HAP-1 (cell line): ENCODE results near the gene TMEM51.

Experiments used
- DNase-seq, 2 experiments: peaks; one replicate each; pipeline ENCODE4 v3.0.0-alpha.2; 2016 to 2020; ENCODE audit warnings: low spot score in 2 of 2
- H3K27me3 ChIP-seq: fragments of 250-450 bp; sonication (Bioruptor Pico); 2 replicates; pipeline ENCODE4 v1.5.1; 2020; ENCODE audit warnings: low read depth, mild to moderate bottlenecking, moderate library complexity
- H3K36me3 ChIP-seq: fragments of 250-450 bp; sonication (Bioruptor Pico); replicated peaks from 2 replicates; pipeline ENCODE4 v1.5.1; 2020; ENCODE audit warnings: mild to moderate bottlenecking
- H3K4me1 ChIP-seq: fragments of 250-450 bp; sonication (Bioruptor Pico); 2 replicates; pipeline ENCODE4 v1.5.1; 2020; ENCODE audit warnings: mild to moderate bottlenecking
- H3K4me3 ChIP-seq: fragments of 250-450 bp; sonication (Bioruptor Pico); 2 replicates; pipeline ENCODE4 v1.5.1; 2020; ENCODE audit warnings: mild to moderate bottlenecking, moderate library complexity
- H3K9me3 ChIP-seq: fragments of 250-450 bp; sonication (Bioruptor Pico); 2 replicates; pipeline ENCODE4 v1.5.1; 2020; ENCODE audit warnings: mild to moderate bottlenecking, moderate library complexity
- in situ Hi-C: fragments of 300-500 bp; cut with MboI; formaldehyde crosslinking; loops from 3 replicates; pipeline ENCODE4 v1.14.3; 2020; ENCODE audit warnings: low sequenced_read_pairs, inconsistent platforms, mixed read lengths

TMEM51 gene

GRCh38 chr1:15118579-15118978 is 35.0 kb upstream of the TMEM51 start:
- H3K27me3 ChIP-seq = no peaks in the 10 kb centered on the region; the same call in 1 of the 2 replicates
- H3K36me3 ChIP-seq = no peaks in the 10 kb centered on the region
- no peaks in the 10 kb centered on the region for H3K4me1 ChIP-seq
- in situ Hi-C loops = no loop called here
- DNase-seq = no peak
- H3K9me3 ChIP-seq = no peaks in the 10 kb centered on the region
- no peak overlapping the region for H3K4me3 ChIP-seq

GRCh38 chr1:15120251-15120945 is 33.1 kb upstream of the TMEM51 start:
- in situ Hi-C loops = loop anchor here (10.0 kb wide), 1 partner anchor 304 kb away; no protein-coding TSS in a partner anchor
- no peaks in the 10 kb centered on the region for H3K4me1 ChIP-seq

GRCh38 chr1:15122331-15122730 is 31.2 kb upstream of the TMEM51 start:
- Histone ChIP-seq H3K9me3 (no peaks in the 10 kb centered on the region), H3K4me1 (no peaks in the 10 kb centered on the region), H3K36me3 (no peaks in the 10 kb centered on the region), H3K27me3 (no peaks in the 10 kb centered on the region; the same call in 1 of the 2 replicates), H3K4me3 (no peak overlapping the region)
- in situ Hi-C loops = loop anchor here (10.0 kb wide), 1 partner anchor 302 kb away; no protein-coding TSS in a partner anchor
- no peak for DNase-seq

More at GRCh38 chr1:15120251-15120945, 33.1 kb upstream of the TMEM51 start:
- DNase-seq = no peak
- no peaks in the 10 kb centered on the region for H3K9me3 ChIP-seq
- no peaks in the 10 kb centered on the region; the same call in 1 of the 2 replicates for H3K27me3 ChIP-seq
- H3K4me3 ChIP-seq = no peak overlapping the region
- no peaks in the 10 kb centered on the region for H3K36me3 ChIP-seq

DNA sequence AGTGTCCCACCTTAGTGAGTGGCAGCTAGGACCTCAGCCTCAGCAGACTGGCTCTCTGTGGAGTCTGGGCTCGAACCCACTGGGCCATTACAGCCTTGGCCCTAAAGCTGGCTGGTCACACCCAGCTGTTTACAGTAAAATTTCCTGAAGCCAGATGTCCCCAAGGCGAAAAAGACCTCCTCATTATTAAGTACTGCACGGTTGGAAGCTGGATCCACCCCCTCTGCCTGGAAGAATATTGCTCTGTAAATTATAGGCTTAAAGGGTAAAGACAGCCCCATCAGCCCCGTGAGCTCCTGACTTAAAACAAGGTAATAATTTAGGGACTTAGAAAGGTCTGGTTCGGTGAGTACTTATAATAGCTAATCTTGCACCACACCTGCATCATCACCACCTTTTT is 30.3 kb upstream of the TMEM51 start:
- DNase-seq = no peak
- H3K4me1 ChIP-seq = no peaks in the 10 kb centered on the region
- in situ Hi-C loops = loop anchor here (10.0 kb wide), 1 partner anchor 302 kb away; no protein-coding TSS in a partner anchor

GRCh38 chr1:15123925-15124324 is 29.6 kb upstream of the TMEM51 start:
- Histone ChIP-seq H3K36me3 (no peaks in the 10 kb centered on the region), H3K9me3 (no peaks in the 10 kb centered on the region), H3K27me3 (no peaks in the 10 kb centered on the region), H3K4me1 (no peaks in the 10 kb centered on the region), H3K4me3 (no peak overlapping the region)
- in situ Hi-C loops = loop anchor here (10.0 kb wide), 1 partner anchor 301 kb away; no protein-coding TSS in a partner anchor
- DNase-seq = no peak

More for the DNA sequence above, 30.3 kb upstream of the TMEM51 start:
- H3K9me3 ChIP-seq = no peaks in the 10 kb centered on the region
- no peaks in the 10 kb centered on the region; the same call in 1 of the 2 replicates for H3K27me3 ChIP-seq
- no peaks in the 10 kb centered on the region for H3K36me3 ChIP-seq
- no peak overlapping the region for H3K4me3 ChIP-seq

DNA sequence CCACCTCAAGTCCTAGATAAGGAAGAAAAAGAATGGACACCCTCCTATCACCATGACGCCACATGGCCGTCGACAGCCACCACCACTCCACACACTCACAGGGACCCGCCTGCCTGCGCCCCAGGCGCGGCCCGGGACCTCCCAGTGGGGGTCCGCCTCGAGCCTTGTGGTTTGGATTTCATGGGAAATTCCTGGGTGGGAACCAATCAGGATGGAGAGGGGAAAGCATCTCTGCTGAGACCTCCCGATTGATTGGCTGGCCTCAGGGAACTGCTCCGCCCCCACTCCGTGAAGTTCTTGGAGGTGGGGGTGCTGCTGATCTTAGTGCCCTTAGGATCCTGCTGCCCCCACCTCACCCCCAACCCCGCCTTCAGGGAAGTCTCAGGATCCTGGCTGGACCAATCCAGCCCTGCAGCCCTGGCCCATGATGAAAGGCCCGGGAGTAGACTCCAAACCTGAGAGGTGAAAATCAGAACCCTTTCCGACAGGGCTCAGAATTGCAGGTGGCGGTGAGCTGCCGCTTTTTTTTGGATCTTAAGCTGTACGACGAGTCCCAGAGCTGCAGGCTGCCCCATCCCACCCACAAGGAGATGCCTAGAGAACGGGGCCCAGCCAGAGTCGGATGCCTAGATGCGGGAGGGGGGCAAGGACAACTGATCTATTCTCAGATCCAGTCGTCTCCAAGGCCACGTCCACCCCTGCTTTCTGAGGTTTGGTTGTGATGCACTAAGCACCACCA is 29.0 kb upstream of the TMEM51 start:
- no peak overlapping the region for H3K4me3 ChIP-seq
- no peaks in the 10 kb centered on the region for H3K9me3 ChIP-seq
- H3K27me3 ChIP-seq = no peaks in the 10 kb centered on the region
- in situ Hi-C loops = loop anchor here (10.0 kb wide), 1 partner anchor 300 kb away; no protein-coding TSS in a partner anchor
- no peaks in the 10 kb centered on the region for H3K4me1 ChIP-seq
- DNase-seq = no peak
- H3K36me3 ChIP-seq = no peaks in the 10 kb centered on the region

- no peaks in the 10 kb centered on the region for H3K36me3 ChIP-seq
- H3K4me3 ChIP-seq = no peak overlapping the region
- H3K27me3 ChIP-seq = no peaks in the 10 kb centered on the region
- H3K4me1 ChIP-seq = no peaks in the 10 kb centered on the region
- no peak for DNase-seq
- no peaks in the 10 kb centered on the region for H3K9me3 ChIP-seq
- in situ Hi-C loops = loop anchor here (10.0 kb wide), 1 partner anchor 300 kb away; no protein-coding TSS in a partner anchor
These were observed 28.3 kb upstream of the TMEM51 start for GRCh38 chr1:15125101-15125745.

GRCh38 chr1:15128077-15128476 is 25.5 kb upstream of the TMEM51 start:
- in situ Hi-C loops = loop anchor here (10.0 kb wide), 1 partner anchor 297 kb away; no protein-coding TSS in a partner anchor
- Histone ChIP-seq H3K9me3 (no peaks in the 10 kb centered on the region), H3K36me3 (no peaks in the 10 kb centered on the region), H3K27me3 (no peaks in the 10 kb centered on the region), H3K4me3 (no peak overlapping the region), H3K4me1 (no peaks in the 10 kb centered on the region)
- DNase-seq = no peak

- Histone ChIP-seq H3K27me3 (no peaks in the 10 kb centered on the region), H3K36me3 (no peaks in the 10 kb centered on the region), H3K4me1 (no peaks in the 10 kb centered on the region), H3K9me3 (no peaks in the 10 kb centered on the region), H3K4me3 (no peak overlapping the region)
- DNase-seq = peak; percentile 50 to 82
- in situ Hi-C loops = loop anchor here (10.0 kb wide), 1 partner anchor 296 kb away; no protein-coding TSS in a partner anchor
These were observed 24.8 kb upstream of the TMEM51 start for GRCh38 chr1:15128520-15129313.

DNA sequence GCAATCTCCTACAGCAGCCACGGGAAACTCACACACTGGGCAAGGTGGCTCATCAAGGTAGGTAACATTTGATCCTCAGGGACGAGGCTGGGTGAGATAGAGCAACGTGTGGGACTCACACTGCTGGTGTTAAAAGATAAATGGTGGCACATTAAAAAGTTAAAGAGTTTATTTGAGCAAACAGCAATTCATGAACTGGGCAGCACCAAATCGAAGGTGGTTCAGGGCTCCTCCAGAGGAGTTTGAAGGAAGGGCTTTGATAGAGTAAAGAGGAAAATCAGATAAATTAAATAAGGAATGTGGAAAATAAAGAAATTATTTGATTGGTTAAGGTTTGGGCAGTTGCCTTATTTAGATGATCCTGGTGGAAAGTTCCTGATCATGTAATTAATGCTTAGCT is 23.6 kb upstream of the TMEM51 start:
- DNase-seq = no peak
- Histone ChIP-seq H3K9me3 (no peaks in the 10 kb centered on the region), H3K36me3 (no peaks in the 10 kb centered on the region), H3K27me3 (no peaks in the 10 kb centered on the region), H3K4me3 (no peak overlapping the region), H3K4me1 (no peaks in the 10 kb centered on the region)
- in situ Hi-C loops = loop anchor here (10.0 kb wide), 1 partner anchor 295 kb away; no protein-coding TSS in a partner anchor

DNA sequence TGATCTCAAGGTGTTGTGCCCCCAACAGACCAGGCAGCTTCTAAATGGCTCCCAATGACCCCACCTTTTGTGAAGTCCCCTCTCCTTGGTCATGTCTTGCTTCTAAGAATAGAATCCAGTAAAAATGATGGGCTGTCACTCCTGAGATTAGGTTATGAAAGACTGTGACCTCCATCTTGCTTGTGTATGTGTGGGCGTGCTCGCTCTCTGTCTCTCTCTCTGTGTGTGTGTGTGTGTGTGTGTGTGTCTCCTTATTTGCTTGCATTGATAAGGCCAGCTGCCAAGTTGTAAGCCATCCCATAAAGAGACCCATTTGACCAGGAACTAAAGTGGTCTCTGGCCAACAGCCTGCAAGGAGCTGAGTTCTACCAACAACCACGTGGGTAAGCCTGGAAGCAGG is 22.9 kb upstream of the TMEM51 start:
- Histone ChIP-seq H3K4me1 (no peaks in the 10 kb centered on the region; the same call in 1 of the 2 replicates), H3K4me3 (no peak overlapping the region), H3K9me3 (no peaks in the 10 kb centered on the region), H3K36me3 (no peaks in the 10 kb centered on the region), H3K27me3 (no peaks in the 10 kb centered on the region)
- no peak for DNase-seq
- in situ Hi-C loops = no loop called here

DNA sequence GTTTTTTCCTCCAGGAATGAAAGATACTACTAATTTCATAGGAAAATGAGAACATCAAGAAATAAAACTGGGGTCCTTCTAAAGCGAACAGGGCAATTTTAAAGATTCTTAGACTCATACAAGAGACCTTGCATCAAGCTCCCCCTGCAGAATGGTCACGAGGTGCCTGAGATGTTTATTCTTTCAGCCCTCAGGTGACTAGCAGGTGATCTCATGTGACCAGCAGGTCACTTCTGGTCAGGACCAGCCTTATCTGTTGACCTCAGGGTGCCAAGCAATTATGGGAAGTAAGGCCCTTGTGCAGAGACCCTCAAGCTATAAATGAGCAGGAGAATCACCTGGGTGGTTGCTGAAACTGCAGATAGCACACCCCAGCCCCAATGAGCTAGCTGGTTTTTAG is 20.6 kb upstream of the TMEM51 start:
- DNase-seq = no peak
- Histone ChIP-seq H3K27me3 (no peaks in the 10 kb centered on the region), H3K4me3 (no peak overlapping the region), H3K9me3 (no peaks in the 10 kb centered on the region), H3K4me1 (no peaks in the 10 kb centered on the region; the same call in 1 of the 2 replicates), H3K36me3 (no peaks in the 10 kb centered on the region)
- in situ Hi-C loops = no loop called here

DNA sequence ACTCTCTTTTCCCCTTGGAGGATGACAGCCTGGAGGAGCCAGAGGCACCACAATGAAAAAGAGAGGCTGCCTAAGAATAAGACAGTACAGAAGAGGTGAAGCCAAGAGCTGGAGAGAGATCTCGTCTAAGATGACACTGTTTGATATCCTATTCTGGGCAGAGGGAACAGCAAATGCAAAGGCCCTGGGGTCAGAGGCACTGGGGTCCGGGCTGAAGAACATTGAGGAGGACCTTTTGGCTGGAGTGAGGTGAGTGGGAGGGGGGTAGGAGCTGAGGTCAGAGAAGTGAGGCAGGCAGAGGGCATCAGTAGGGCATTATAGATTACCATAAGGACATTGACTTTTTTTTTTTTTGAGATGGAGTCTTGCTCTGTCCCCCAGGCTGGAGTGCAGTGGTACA is 19.3 kb upstream of the TMEM51 start:
- H3K4me3 ChIP-seq = no peak overlapping the region
- no peaks in the 10 kb centered on the region for H3K9me3 ChIP-seq
- H3K36me3 ChIP-seq = no peaks in the 10 kb centered on the region
- no peaks in the 10 kb centered on the region; the same call in 1 of the 2 replicates for H3K4me1 ChIP-seq
- DNase-seq = no peak
- in situ Hi-C loops = no loop called here
- no peaks in the 10 kb centered on the region for H3K27me3 ChIP-seq
